ENCODE results near the gene FYCO1. TPM values are rescaled to one million over a fixed set of nuclear protein-coding genes. Genes with fewer than 3 reads are reported as not detected.

FYCO1 gene
- total RNA-seq, 2 experiments from 2014 or later = 8.2 to 10.6 TPM

Other genes starting within 250 kb of the FYCO1 start
- gene SLC6A20, start 199.3 kb downstream of the FYCO1 start, total RNA-seq = not detected
- 1 to 10 TPM; 4.5 to 6.6 TPM for gene LZTFL1, start 153.7 kb downstream of the FYCO1 start, total RNA-seq
- gene CCR9, start 109.3 kb downstream of the FYCO1 start, total RNA-seq = not detected
- gene CXCR6, start 52.4 kb downstream of the FYCO1 start, total RNA-seq = under 1 TPM; 0.42 to 0.85 TPM
- gene XCR1, start 31.7 kb upstream of the FYCO1 start, total RNA-seq = not detected
- under 1 TPM; 0.14 to 0.16 TPM for gene CCR1, start 212.5 kb upstream of the FYCO1 start, total RNA-seq
- not detected for gene CCR3, start 246.6 kb upstream of the FYCO1 start, total RNA-seq